Measurements from ENCODE around the gene LRP5.
"Not testable (repeated sequence)": the region's sequence is repeated elsewhere in the genome, so short reads cannot be mapped to it uniquely, and the experiment has no call there.

Gene LRP5

GRCh38 chr11:68461575-68461917, 149.2 kb downstream of the LRP5 start:
- no peak for DNase-seq

GRCh38 chr11:68463714-68464113, 151.3 kb downstream of the LRP5 start:
- no peak for DNase-seq

- DNase-seq, result no peak
These were observed 154.9 kb downstream of the LRP5 start for GRCh38 chr11:68467201-68467834.

GRCh38 chr11:68468217-68468828, 155.9 kb downstream of the LRP5 start:
- DNase-seq, result no peak

GRCh38 chr11:68469122-68469521, 156.7 kb downstream of the LRP5 start:
- DNase-seq, result no peak

- no peak for DNase-seq
These were observed 157.3 kb downstream of the LRP5 start for GRCh38 chr11:68469642-68470041.

GRCh38 chr11:68470304-68470811, 158.0 kb downstream of the LRP5 start:
- DNase-seq, result peak in 10 of 56 donors; percentile 7 to 52 (median 19)

GRCh38 chr11:68471360-68472340, 159.3 kb downstream of the LRP5 start:
- DNase-seq, result no peak

- DNase-seq, result no peak
These were observed 160.4 kb downstream of the LRP5 start for GRCh38 chr11:68472778-68473177.

- DNase-seq, result no peak
These were observed 161.3 kb downstream of the LRP5 start for GRCh38 chr11:68473693-68474092.

GRCh38 chr11:68475626-68476025, 163.2 kb downstream of the LRP5 start:
- not testable (repeated sequence) for DNase-seq

- no peak for DNase-seq
These were observed 167.0 kb downstream of the LRP5 start for GRCh38 chr11:68479390-68479789.

GRCh38 chr11:68480193-68480592, 167.8 kb downstream of the LRP5 start:
- DNase-seq, result no peak

GRCh38 chr11:68480852-68481510, 168.6 kb downstream of the LRP5 start:
- no peak for DNase-seq

GRCh38 chr11:68481579-68482240, 169.3 kb downstream of the LRP5 start:
- no peak for DNase-seq

- DNase-seq, result no peak
These were observed 176.2 kb downstream of the LRP5 start for GRCh38 chr11:68488623-68489022.

- no peak for DNase-seq
These were observed 182.9 kb downstream of the LRP5 start for GRCh38 chr11:68495220-68495729.

GRCh38 chr11:68495872-68496271, 183.5 kb downstream of the LRP5 start:
- no peak for DNase-seq

GRCh38 chr11:68497761-68498160, 185.4 kb downstream of the LRP5 start:
- no peak for DNase-seq

GRCh38 chr11:68498321-68498720, 185.9 kb downstream of the LRP5 start:
- no peak for DNase-seq

All from nucleus accumbens (tissue), 56 donors.